Lower lobe of right lung (tissue), 2 donors: ENCODE data around the gene DHRS1. TPM values are rescaled to one million over a fixed set of nuclear protein-coding genes. Genes with fewer than 3 reads are reported as not detected.

ENCODE experiments used
- ATAC-seq, 2 donors: fragments of 200-7000 bp; cut with Tn5 transposase; one replicate each; pipeline ENCODE4 v1.9.1; 2020 to 2022; ENCODE audit warnings: mild to moderate bottlenecking in 2 of 2, moderate library complexity in 2 of 2
- DNase-seq: peaks from one replicate; pipeline ENCODE4 v3.0.0-alpha.2; 2020
- H3K27ac ChIP-seq: fragments of 200-600 bp; one replicate; pipeline ENCODE4 v1.8.0; 2022
- H3K27me3 ChIP-seq: fragments of 200-600 bp; one replicate; pipeline ENCODE4 v1.8.0; 2022; ENCODE audit warnings: low read depth
- H3K36me3 ChIP-seq: fragments of 200-600 bp; one replicate; pipeline ENCODE4 v1.8.0; 2022; ENCODE audit warnings: mild to moderate bottlenecking
- H3K4me1 ChIP-seq: fragments of 200-600 bp; one replicate; pipeline ENCODE4 v1.8.0; 2022
- H3K4me3 ChIP-seq: fragments of 200-600 bp; one replicate; pipeline ENCODE4 v1.8.0; 2022; ENCODE audit warnings: mild to moderate bottlenecking
- H3K9me3 ChIP-seq: fragments of 200-600 bp; one replicate; pipeline ENCODE4 v1.8.0; 2022
- intact Hi-C: fragments of 100-400 bp; cut with DNase I; formaldehyde crosslinking; loops from one replicate; pipeline ENCODE4 v1.11.0; 2022
- total RNA-seq: library from RNA; stranded (reverse); fragmentation: NEBNext Ultra II Directional; extraction: Animal tissue kit (Norgen Biotek cat#: 25700); gene quantifications from one replicate; pipeline ENCODE4 v1.2.1, GENCODE V29; 2021
- TF ChIP-seq, protein P1 (sequence below): fragments of 200-600 bp; IDR thresholded peaks from one replicate; pipeline ENCODE4 v1.8.0; 2022; ENCODE audit warnings: antibody characterized with exemption, mild to moderate bottlenecking
- donor health status: DM: no; HTN: yes; CAD: no; lungs with severe emphysema.

The DHRS1 gene
- total RNA-seq, 1 donor from 2014 or later = 22.7 TPM

DNA sequence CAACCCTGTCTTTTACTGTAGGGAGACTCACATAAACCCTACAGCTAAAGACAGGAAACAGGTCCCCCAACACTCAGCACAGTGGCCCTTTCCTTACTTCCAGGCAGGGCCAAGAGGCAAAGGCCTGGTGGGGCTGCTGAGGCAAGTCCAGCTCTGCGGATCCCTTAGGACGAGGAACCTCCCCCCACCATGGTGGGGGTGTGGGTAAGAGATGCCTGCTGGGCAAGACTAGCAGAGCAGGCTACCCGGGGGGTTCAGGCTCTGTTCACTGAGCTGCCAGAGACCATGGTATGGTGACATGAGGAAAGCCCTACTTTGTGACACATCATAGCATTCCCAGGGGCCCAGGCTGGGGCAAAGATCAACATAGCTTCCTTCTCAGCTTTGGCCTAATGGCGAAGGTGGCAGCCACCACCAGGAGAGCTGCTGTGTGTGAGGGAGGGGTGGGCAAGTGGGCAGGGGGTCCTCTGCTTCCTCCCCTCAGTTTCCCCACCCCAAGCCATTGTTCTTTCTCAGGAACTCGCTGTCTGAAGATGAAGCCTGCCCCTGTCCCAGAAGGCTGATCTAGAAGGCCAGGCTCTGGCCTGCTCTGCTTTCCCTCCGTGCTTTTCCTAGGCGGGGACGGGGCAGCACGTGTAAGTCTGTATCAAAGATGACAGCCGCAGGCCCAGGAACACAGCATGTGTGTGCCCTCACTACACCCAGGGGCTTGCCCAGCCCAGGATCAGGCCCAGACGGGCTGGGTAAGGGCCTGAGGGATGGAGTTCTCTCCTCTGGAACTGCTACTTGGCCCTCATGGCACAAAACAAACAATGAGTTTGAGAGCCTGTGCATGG is 47.1 kb downstream of the DHRS1 start:
- no peak overlapping the region for H3K27ac ChIP-seq
- no peaks in the 10 kb centered on the region for H3K27me3 ChIP-seq
- ATAC-seq (no peak), DNase-seq (no peak)
- intact Hi-C loops = no loop called here
- H3K4me1 ChIP-seq = no peaks in the 10 kb centered on the region
- no peak overlapping the region for H3K4me3 ChIP-seq
- TF ChIP-seq, protein P1, sequence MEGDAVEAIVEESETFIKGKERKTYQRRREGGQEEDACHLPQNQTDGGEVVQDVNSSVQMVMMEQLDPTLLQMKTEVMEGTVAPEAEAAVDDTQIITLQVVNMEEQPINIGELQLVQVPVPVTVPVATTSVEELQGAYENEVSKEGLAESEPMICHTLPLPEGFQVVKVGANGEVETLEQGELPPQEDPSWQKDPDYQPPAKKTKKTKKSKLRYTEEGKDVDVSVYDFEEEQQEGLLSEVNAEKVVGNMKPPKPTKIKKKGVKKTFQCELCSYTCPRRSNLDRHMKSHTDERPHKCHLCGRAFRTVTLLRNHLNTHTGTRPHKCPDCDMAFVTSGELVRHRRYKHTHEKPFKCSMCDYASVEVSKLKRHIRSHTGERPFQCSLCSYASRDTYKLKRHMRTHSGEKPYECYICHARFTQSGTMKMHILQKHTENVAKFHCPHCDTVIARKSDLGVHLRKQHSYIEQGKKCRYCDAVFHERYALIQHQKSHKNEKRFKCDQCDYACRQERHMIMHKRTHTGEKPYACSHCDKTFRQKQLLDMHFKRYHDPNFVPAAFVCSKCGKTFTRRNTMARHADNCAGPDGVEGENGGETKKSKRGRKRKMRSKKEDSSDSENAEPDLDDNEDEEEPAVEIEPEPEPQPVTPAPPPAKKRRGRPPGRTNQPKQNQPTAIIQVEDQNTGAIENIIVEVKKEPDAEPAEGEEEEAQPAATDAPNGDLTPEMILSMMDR = no peak
- H3K36me3 ChIP-seq = peaks cover 17% of the 10 kb centered on the region
- H3K9me3 ChIP-seq = no peaks in the 10 kb centered on the region

DNA sequence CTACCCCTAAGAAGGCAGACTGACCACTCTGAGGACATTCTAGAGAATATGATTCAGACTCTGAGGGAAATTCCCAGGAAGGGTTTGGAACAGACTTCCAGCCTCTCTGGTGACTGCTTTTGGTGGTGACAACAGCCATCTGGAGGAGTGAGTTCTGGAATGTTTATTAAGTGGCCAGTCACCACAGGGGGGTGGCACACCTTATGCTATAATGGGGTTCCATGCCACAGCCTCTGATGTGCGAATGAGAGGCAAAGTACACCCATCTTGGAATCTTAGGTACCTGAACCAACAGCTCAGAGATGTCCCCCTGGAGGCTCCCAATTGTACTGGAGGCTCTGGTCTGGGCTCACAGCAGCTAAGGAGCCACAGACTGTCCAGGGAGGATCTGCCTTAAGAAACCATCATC is 47.7 kb downstream of the DHRS1 start:
- Histone ChIP-seq H3K36me3 (peaks cover 17% of the 10 kb centered on the region), H3K9me3 (no peaks in the 10 kb centered on the region), H3K4me1 (no peaks in the 10 kb centered on the region), H3K4me3 (no peak overlapping the region), H3K27me3 (no peaks in the 10 kb centered on the region), H3K27ac (no peak overlapping the region)
- DNase-seq (no peak), ATAC-seq (peak; percentile 36 to 71)
- intact Hi-C loops = no loop called here
- TF ChIP-seq, protein P1 = no peak

DNA sequence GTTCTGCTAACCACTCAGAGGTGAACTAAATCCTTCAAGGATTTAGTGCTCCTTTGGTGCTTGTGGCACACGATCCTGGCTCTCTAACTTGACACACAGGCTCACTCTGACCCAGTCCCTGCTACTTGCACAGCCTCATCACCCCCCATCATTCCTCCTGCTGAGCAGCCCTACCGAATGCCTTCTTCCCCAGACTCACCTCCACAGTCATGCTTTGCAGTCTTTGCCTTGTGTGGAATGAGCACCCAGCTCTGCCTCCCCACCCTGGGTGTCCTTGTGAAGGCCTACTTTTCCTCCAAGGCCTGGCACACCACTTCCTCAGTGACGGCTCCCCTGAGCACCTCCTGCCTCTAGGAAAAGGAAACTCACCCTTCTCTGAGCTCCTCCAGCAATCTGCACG is 49.2 kb downstream of the DHRS1 start:
- H3K27me3 ChIP-seq = no peaks in the 10 kb centered on the region
- H3K4me1 ChIP-seq = no peaks in the 10 kb centered on the region
- TF ChIP-seq, protein P1 = no peak
- ATAC-seq = no peak
- H3K4me3 ChIP-seq = no peak overlapping the region
- no peaks in the 10 kb centered on the region for H3K9me3 ChIP-seq
- H3K36me3 ChIP-seq = peaks cover 13% of the 10 kb centered on the region
- intact Hi-C loops = no loop called here
- no peak overlapping the region for H3K27ac ChIP-seq
- no peak for DNase-seq

DNA sequence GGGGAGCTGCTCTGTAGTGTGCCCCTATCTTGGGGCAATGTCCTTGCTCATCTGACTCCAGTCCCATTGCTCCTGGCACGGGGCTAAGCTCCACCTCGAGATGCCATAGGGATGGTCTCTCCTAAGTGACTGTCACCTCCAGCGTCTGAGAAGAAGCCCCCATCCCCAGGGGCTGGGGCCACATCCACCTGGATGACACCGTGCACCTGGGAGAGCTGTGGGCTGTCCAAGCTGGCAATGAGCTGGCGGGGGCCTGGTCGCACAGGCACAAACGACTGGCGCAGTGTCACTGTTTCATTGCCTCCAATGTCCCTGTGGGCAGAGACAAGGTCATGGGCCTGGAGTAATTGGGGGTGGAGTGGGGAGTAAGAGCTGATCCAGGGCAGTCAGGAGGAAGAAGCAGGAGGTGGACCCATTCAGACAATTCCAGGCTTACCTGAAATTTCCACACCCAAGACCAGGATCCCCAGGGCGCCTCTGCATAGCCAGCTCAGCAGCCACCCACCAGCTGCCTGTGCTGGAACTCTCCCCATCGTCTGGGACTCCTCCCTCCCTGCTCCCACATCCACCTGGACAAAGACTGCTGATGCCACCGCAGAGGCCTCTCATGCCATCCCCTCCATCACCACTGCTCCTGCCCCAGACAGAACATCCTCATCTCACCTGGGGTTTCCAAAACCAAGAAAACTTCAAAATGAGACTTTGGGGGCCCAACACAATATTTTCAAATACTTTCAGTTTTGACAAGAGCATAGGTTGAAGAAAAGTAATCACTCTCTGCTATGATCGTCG is 50.2 kb downstream of the DHRS1 start:
- no peak for DNase-seq
- H3K36me3 ChIP-seq = peaks cover 6% of the 10 kb centered on the region
- TF ChIP-seq, protein P1 = no peak
- intact Hi-C loops = loop anchor here (10.0 kb wide), 1 partner anchor 45 kb away; the partner anchor contains the start of genes DHRS1 and NOP9
- H3K4me3 ChIP-seq = no peak overlapping the region
- H3K9me3 ChIP-seq = no peaks in the 10 kb centered on the region
- H3K4me1 ChIP-seq = no peaks in the 10 kb centered on the region
- H3K27ac ChIP-seq = no peak overlapping the region
- H3K27me3 ChIP-seq = no peaks in the 10 kb centered on the region
- no peak for ATAC-seq

DNA sequence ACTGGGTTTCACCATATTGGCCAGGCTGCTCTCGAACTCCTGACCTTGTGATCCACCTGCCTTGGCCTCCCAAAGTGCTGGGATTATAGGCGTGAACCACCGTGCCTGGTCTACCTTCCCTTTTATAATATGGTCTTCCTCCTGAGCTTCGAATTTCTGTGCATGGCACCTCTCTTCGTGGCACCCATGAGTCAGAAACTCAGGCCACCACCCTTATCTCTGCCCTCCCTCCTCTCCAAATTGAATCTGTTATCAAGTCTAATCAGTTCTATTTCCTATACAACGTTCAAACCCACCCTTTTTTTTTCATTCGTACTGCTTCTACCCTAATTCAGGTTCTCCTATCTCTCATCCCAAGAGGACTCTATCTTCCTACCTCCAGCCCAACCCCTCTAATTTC is 52.2 kb downstream of the DHRS1 start:
- Histone ChIP-seq H3K4me3 (no peak overlapping the region), H3K4me1 (peaks cover 9% of the 10 kb centered on the region), H3K27me3 (no peaks in the 10 kb centered on the region), H3K9me3 (no peaks in the 10 kb centered on the region), H3K27ac (peak overlapping the region; percentile 25), H3K36me3 (peaks cover 4% of the 10 kb centered on the region)
- ATAC-seq (no peak), DNase-seq (no peak)
- TF ChIP-seq, protein P1 = no peak
- intact Hi-C loops = loop anchor here (10.0 kb wide), 1 partner anchor 47 kb away; the partner anchor contains the start of genes DHRS1 and NOP9
